H9 (cell line): ENCODE measurements around the gene TCERG1L. TPM values are rescaled to one million over a fixed set of nuclear protein-coding genes. Genes with fewer than 3 reads are reported as not detected.
A peak's percentile ranks its signal among the peaks of the same experiment; 100 is the strongest.

Source experiments
- DNase-seq: peaks from one replicate; pipeline ENCODE4 v3.0.0-alpha.2; 2017
- H2AFZ ChIP-seq: one replicate; pipeline ENCODE4 v1.6.1; 2013; ENCODE audit warnings: mild to moderate bottlenecking, low read length, control low read depth, moderate library complexity
- H2AK5ac ChIP-seq: 2 replicates; pipeline ENCODE4 v1.6.1; 2013; ENCODE audit warnings: low read length, control low read depth, mixed read lengths; ENCODE audit not compliant: insufficient read length
- H2BK120ac ChIP-seq: one replicate; pipeline ENCODE4 v1.6.1; 2013; ENCODE audit warnings: low read depth, mild to moderate bottlenecking, low read length, control low read depth, inconsistent platforms; ENCODE audit not compliant: poor library complexity, severe bottlenecking
- H2BK12ac ChIP-seq: 2 replicates; pipeline ENCODE4 v1.6.1; 2013; ENCODE audit warnings: low read length, control low read depth, mixed read lengths, low read depth; ENCODE audit not compliant: insufficient read length
- H2BK15ac ChIP-seq: 2 replicates; pipeline ENCODE4 v1.6.1; 2013; ENCODE audit warnings: low read depth, low read length, control low read depth
- H2BK20ac ChIP-seq: one replicate; pipeline ENCODE4 v1.6.1; 2013; ENCODE audit warnings: low read depth, mild to moderate bottlenecking, low read length, control low read depth, inconsistent platforms; ENCODE audit not compliant: poor library complexity, severe bottlenecking
- H2BK5ac ChIP-seq: 2 replicates; pipeline ENCODE4 v1.6.1; 2013; ENCODE audit warnings: low read length, control low read depth, mixed read lengths; ENCODE audit not compliant: insufficient read length
- H3K14ac ChIP-seq: 2 replicates; pipeline ENCODE4 v1.6.1; 2013; ENCODE audit warnings: low read length, control low read depth; ENCODE audit not compliant: insufficient read depth
- H3K18ac ChIP-seq: 2 replicates; pipeline ENCODE4 v1.6.1; 2013; ENCODE audit warnings: low read depth, mild to moderate bottlenecking, mixed read lengths, low read length, control low read depth; ENCODE audit not compliant: insufficient read length
- H3K23ac ChIP-seq: 2 replicates; pipeline ENCODE4 v1.6.1; 2013; ENCODE audit warnings: low read length, control low read depth, mixed read lengths, low read depth; ENCODE audit not compliant: insufficient read length
- H3K23me2 ChIP-seq: 2 replicates; pipeline ENCODE4 v1.6.1; 2013; ENCODE audit warnings: low read depth, mild to moderate bottlenecking, mixed read lengths, low read length, control low read depth; ENCODE audit not compliant: insufficient read length, poor library complexity, severe bottlenecking
- H3K27ac ChIP-seq: 2 replicates; pipeline ENCODE4 v1.5.1; 2013; ENCODE audit warnings: low read length, control low read depth, mixed read lengths, low read depth; ENCODE audit not compliant: insufficient read length
- H3K27me3 ChIP-seq: 2 replicates; pipeline ENCODE4 v1.6.1; 2013; ENCODE audit warnings: low read length, control low read depth, inconsistent platforms; ENCODE audit not compliant: insufficient read depth
- H3K4ac ChIP-seq: 2 replicates; pipeline ENCODE4 v1.6.1; 2013; ENCODE audit warnings: low read depth, mild to moderate bottlenecking, control low read depth, inconsistent platforms, low read length, moderate library complexity
- H3K4me1 ChIP-seq: 2 replicates; pipeline ENCODE4 v1.6.1; 2013; ENCODE audit warnings: low read length, control low read depth, inconsistent platforms; ENCODE audit not compliant: insufficient read depth
- H3K4me2 ChIP-seq: 2 replicates; pipeline ENCODE4 v1.6.1; 2013; ENCODE audit warnings: low read length, control low read depth, mixed read lengths; ENCODE audit not compliant: insufficient read length, insufficient read depth
- H3K56ac ChIP-seq: 2 replicates; pipeline ENCODE4 v1.6.1; 2013; ENCODE audit warnings: low read depth, mild to moderate bottlenecking, mixed read lengths, low read length, control low read depth; ENCODE audit not compliant: insufficient read length
- H3K79me1 ChIP-seq: 2 replicates; pipeline ENCODE4 v1.6.1; 2013; ENCODE audit warnings: low read depth, mild to moderate bottlenecking, moderate library complexity, low read length, control low read depth, inconsistent platforms; ENCODE audit not compliant: insufficient read depth, poor library complexity, severe bottlenecking
- H3K79me2 ChIP-seq: 2 replicates; pipeline ENCODE4 v1.6.1; 2013; ENCODE audit warnings: low read length, control low read depth, inconsistent platforms; ENCODE audit not compliant: insufficient read depth
- H3K9ac ChIP-seq: 2 replicates; pipeline ENCODE4 v1.6.1; 2013; ENCODE audit warnings: low read length, control low read depth, mixed read lengths; ENCODE audit not compliant: insufficient read length; ENCODE audit errors: extremely low read depth
- H3K9me3 ChIP-seq: one replicate; pipeline ENCODE4 v1.6.1; 2013; ENCODE audit warnings: low read depth, low read length, inconsistent platforms; ENCODE audit not compliant: control insufficient read depth
- H3T11ph ChIP-seq: one replicate; pipeline ENCODE4 v1.6.1; 2013; ENCODE audit warnings: mild to moderate bottlenecking, low read length, control low read depth, inconsistent platforms
- H4K20me1 ChIP-seq: one replicate; pipeline ENCODE4 v1.6.1; 2013; ENCODE audit not compliant: control insufficient read depth, insufficient read length, insufficient read depth
- H4K5ac ChIP-seq: 2 replicates; pipeline ENCODE4 v1.6.1; 2013; ENCODE audit warnings: low read depth, mild to moderate bottlenecking, mixed read lengths, low read length, control low read depth; ENCODE audit not compliant: insufficient read length
- H4K8ac ChIP-seq: replicated peaks from 2 replicates; pipeline ENCODE4 v1.6.1; 2013; ENCODE audit warnings: low read length, control low read depth, mixed read lengths, low read depth; ENCODE audit not compliant: insufficient read length
- H4K91ac ChIP-seq: 2 replicates; pipeline ENCODE4 v1.6.1; 2013; ENCODE audit warnings: low read depth, mild to moderate bottlenecking, moderate library complexity, mixed read lengths, low read length, control low read depth; ENCODE audit not compliant: insufficient read length
- H3K27ac Mint-ChIP-seq, 3 experiments: 2 replicates in 2 of 3; 3 replicates in 1 of 3; pipeline ENCODE4 v1.8.0; 2020 to 2021; ENCODE audit warnings: mixed read lengths in 3 of 3, mild to moderate bottlenecking in 1 of 3, moderate library complexity in 1 of 3
- H3K27me3 Mint-ChIP-seq: 2 replicates; pipeline ENCODE4 v1.8.0; 2021; ENCODE audit warnings: low read depth, mild to moderate bottlenecking, moderate library complexity, mixed read lengths
- H3K36me3 Mint-ChIP-seq, 3 experiments: 2 replicates in 2 of 3; 3 replicates in 1 of 3; pipeline ENCODE4 v1.8.0; 2020 to 2021; ENCODE audit warnings: low read depth in 3 of 3, mixed read lengths in 3 of 3; ENCODE audit not compliant: insufficient read depth in 1 of 3
- H3K4me1 Mint-ChIP-seq, 2 experiments: 2 replicates each; pipeline ENCODE4 v1.8.0; 2020; ENCODE audit warnings: mixed read lengths in 2 of 2
- H3K4me3 Mint-ChIP-seq, 2 experiments: 2 replicates in 1 of 2; 3 replicates in 1 of 2; pipeline ENCODE4 v1.8.0; 2020 to 2021; ENCODE audit warnings: mild to moderate bottlenecking in 2 of 2, mixed read lengths in 2 of 2, moderate library complexity in 1 of 2
- H3K9me3 Mint-ChIP-seq, 2 experiments: 2 replicates in 1 of 2; 3 replicates in 1 of 2; pipeline ENCODE4 v1.8.0; 2020; ENCODE audit warnings: mild to moderate bottlenecking in 2 of 2, mixed read lengths in 2 of 2, moderate library complexity in 1 of 2
- WGBS: extraction: QIAGEN DNeasy Blood & Tissue Kit; methylation state at CpG from one replicate; pipeline ENCODE4 v1.1.7; 2013; ENCODE audit warnings: missing lambda C conversion rate, low lambda C conversion rate, mixed read lengths; ENCODE audit not compliant: insufficient read length; ENCODE audit errors: extremely low coverage; 5-methylcytosine and 5-hydroxymethylcytosine counted together
- total RNA-seq: library from RNA; stranded (reverse); gene quantifications from 2 replicates; pipeline ENCODE4 v1.2.1, GENCODE V29; 2021
- TF ChIP-seq, protein P1 (sequence below): fragments of 200-600 bp; sonication (generic); conservative IDR thresholded peaks from 3 replicates; pipeline ENCODE4 v1.8.0; 2021; ENCODE audit warnings: antibody characterized with exemption, mild to moderate bottlenecking

The TCERG1L gene
- total RNA-seq, 1 experiment from 2014 or later: 3.3 TPM

DNA sequence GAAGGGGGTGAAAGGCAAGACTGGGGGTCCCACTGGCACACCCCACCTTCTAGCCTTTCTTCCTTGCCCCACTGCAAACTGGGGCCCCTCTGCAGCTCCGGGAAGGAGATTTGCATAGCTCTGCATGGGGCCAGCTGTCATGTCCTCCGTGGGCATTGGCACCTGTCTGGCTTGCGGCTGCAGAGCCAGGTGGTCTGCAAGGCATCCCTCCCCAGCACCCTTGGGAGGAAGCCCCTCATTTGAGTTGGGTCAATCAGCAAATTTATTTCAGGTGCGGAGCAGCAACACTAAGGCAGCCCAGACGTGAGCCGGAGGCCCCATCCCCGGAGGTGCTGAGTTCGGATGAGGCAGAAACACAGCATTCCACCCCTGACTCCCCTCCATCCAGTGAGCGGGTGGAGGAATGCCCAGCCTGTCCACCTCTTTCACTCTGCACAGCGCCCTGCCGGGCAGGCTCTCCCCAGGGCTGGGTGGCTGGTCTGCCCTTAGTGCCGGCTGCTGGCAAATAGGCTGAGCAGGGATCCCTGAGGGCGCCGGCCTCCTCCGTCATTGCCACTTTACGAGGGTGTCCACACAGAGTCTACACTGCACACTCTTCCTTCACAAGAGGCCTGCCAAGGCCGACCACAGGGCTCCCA, 143.2 kb downstream of the TCERG1L start:
- no CpG with 5 or more reads among the region's 17 CpGs for WGBS
- peak; percentile 22 for DNase-seq

More for the DNA sequence above, 143.2 kb downstream of the TCERG1L start:
- no peak overlapping the region for H4K91ac ChIP-seq
- no peaks in the 10 kb centered on the region for H3K79me2 ChIP-seq
- no peak overlapping the region for H2AFZ ChIP-seq
- H3K9me3 Mint-ChIP-seq: no peaks in the 10 kb centered on the region
- H3K4ac ChIP-seq: no peak overlapping the region
- no peaks in the 10 kb centered on the region for H3K79me1 ChIP-seq
- H2BK12ac ChIP-seq: no peak overlapping the region
- no peak overlapping the region for H2BK15ac ChIP-seq
- no peak overlapping the region for H3T11ph ChIP-seq
- no peak overlapping the region for H2BK120ac ChIP-seq
- no peak overlapping the region for H3K23ac ChIP-seq
- H2BK20ac ChIP-seq: no peak overlapping the region
- no peaks in the 10 kb centered on the region; the same call in 1 of the 2 replicates for H3K27me3 Mint-ChIP-seq
- H2BK5ac ChIP-seq: no peak overlapping the region
- H3K18ac ChIP-seq: no peak overlapping the region
- H4K20me1 ChIP-seq: no peaks in the 10 kb centered on the region
- TF ChIP-seq, protein P1, sequence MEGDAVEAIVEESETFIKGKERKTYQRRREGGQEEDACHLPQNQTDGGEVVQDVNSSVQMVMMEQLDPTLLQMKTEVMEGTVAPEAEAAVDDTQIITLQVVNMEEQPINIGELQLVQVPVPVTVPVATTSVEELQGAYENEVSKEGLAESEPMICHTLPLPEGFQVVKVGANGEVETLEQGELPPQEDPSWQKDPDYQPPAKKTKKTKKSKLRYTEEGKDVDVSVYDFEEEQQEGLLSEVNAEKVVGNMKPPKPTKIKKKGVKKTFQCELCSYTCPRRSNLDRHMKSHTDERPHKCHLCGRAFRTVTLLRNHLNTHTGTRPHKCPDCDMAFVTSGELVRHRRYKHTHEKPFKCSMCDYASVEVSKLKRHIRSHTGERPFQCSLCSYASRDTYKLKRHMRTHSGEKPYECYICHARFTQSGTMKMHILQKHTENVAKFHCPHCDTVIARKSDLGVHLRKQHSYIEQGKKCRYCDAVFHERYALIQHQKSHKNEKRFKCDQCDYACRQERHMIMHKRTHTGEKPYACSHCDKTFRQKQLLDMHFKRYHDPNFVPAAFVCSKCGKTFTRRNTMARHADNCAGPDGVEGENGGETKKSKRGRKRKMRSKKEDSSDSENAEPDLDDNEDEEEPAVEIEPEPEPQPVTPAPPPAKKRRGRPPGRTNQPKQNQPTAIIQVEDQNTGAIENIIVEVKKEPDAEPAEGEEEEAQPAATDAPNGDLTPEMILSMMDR: no peak
- no peaks in the 10 kb centered on the region for H3K4me1 ChIP-seq
- H3K9ac ChIP-seq: no peak overlapping the region
- H3K4me3 Mint-ChIP-seq: no peak overlapping the region
- no peaks in the 10 kb centered on the region for H3K23me2 ChIP-seq
- no peaks in the 10 kb centered on the region for H3K9me3 ChIP-seq
- H2AK5ac ChIP-seq: no peak overlapping the region
- no peak overlapping the region for H4K8ac ChIP-seq
- no peaks in the 10 kb centered on the region for H3K36me3 Mint-ChIP-seq
- peaks cover 0 to under 1% of the 10 kb centered on the region in 2 experiments; a peak in 2 of 4 replicates for H3K4me1 Mint-ChIP-seq
- H3K56ac ChIP-seq: no peak overlapping the region
- H3K27ac ChIP-seq: no peak overlapping the region
- H3K27me3 ChIP-seq: no peaks in the 10 kb centered on the region
- no peak overlapping the region; a peak in 1 of 7 replicates for H3K27ac Mint-ChIP-seq
- H3K14ac ChIP-seq: peak overlapping the region; percentile 51; the same call in 1 of the 2 replicates
- no peak overlapping the region for H4K5ac ChIP-seq
- no peak overlapping the region for H3K4me2 ChIP-seq
